AG09309 (cell line): Measurements from ENCODE around the gene CCDC82.

Experiments
- DNase-seq: peaks from one replicate; pipeline ENCODE4 v3.0.0-alpha.2; 2010; ENCODE audit warnings: low read depth
- H3K4me3 ChIP-seq: 2 replicates; pipeline ENCODE4 v1.5.1; 2011; ENCODE audit warnings: mild to moderate bottlenecking, low read depth, low read length, moderate library complexity; ENCODE audit not compliant: control insufficient read depth
- CTCF ChIP-seq: IDR thresholded peaks from 2 replicates; pipeline ENCODE4 v1.5.1; 2011; ENCODE audit warnings: mild to moderate bottlenecking, low read depth, low read length, inconsistent platforms; ENCODE audit not compliant: insufficient read depth, control insufficient read depth; ENCODE audit errors: missing control alignments

CCDC82 gene

GRCh38 chr11:96342961-96343711 lies 46.6 kb downstream of the CCDC82 start, which contains the start of gene MAML2:
MAML2 (minus strand) TSS chr11:96343195; CDS start chr11:96341895, 1,300 bp downstream.
- H3K4me3 ChIP-seq, result peak within 1 kb of the TSS; percentile 49
- TF ChIP-seq CTCF, result peak; percentile 91
- peak; percentile 73 for DNase-seq

- H3K4me3 ChIP-seq, result peak overlapping the region; percentile 49
- TF ChIP-seq CTCF, result no peak
- DNase-seq, result no peak
These were observed 47.4 kb downstream of the CCDC82 start for GRCh38 chr11:96342014-96342960.

- peak overlapping the region; percentile 49 for H3K4me3 ChIP-seq
- peak; percentile 78 for TF ChIP-seq CTCF
- DNase-seq, result no peak
These were observed 48.3 kb downstream of the CCDC82 start for GRCh38 chr11:96341211-96342013.

GRCh38 chr11:96340555-96340885 lies 49.2 kb downstream of the CCDC82 start:
- peak overlapping the region; percentile 49 for H3K4me3 ChIP-seq
- no peak for DNase-seq
- no peak for TF ChIP-seq CTCF

DNA sequence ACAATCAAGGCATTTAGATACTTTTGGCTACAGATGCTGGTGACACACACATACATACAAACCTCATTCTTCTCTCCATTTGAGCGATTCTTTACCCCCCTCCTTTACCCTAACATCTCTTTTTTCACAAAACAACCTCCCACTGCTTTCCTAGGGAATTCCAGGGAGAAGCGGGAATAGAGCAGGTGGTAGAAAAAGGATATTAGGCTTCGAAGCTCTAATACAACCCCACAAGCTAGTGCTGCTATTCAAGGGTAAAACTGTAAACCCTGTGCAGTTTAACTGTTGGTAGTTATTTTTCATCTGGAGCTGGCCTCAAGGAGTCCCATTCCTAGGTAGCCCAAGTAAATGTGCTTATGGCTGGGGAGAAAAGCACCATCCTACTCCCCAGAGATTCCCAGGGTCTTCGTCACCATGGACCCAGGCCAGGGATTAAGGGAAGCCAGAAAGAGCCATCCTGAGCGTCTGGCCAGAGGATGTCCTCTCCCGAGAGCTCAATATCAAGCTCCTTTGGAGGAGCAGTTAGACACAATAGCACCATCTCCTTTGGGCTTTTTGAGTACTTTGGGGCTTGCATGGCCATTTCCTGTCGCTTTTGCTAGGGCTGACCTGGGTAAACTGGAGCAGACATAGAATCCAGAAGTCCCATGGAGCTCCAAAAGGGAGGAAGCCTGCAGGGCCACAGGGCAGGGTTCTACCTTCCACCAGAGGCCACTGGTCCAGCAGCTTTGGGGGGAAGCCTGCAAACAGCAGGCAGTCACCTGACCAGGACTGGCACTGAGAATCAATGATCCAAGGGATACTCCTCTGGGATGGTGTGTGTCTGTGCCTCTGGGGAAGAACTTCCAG lies 49.8 kb downstream of the CCDC82 start:
- H3K4me3 ChIP-seq, result peak overlapping the region; percentile 49
- no peak for DNase-seq

More for the DNA sequence above, 49.8 kb downstream of the CCDC82 start:
- TF ChIP-seq CTCF, result no peak
